SJSA1 (cell line): ENCODE measurements around the gene INO80C. TPM values are rescaled to one million over a fixed set of nuclear protein-coding genes. Genes with fewer than 3 reads are reported as not detected.

Source experiments
- DNase-seq, 2 experiments: peaks; one replicate each; pipeline ENCODE4 v3.0.0-alpha.2; 2015 to 2020; ENCODE audit warnings: low spot score in 2 of 2, low read depth in 1 of 2
- H3K27ac ChIP-seq: fragments of 250-450 bp; sonication (Bioruptor Pico); 2 replicates; pipeline ENCODE4 v1.5.1; 2020; ENCODE audit warnings: mild to moderate bottlenecking, moderate library complexity
- H3K27me3 ChIP-seq: fragments of 250-450 bp; sonication (Bioruptor Pico); replicated peaks from 2 replicates; pipeline ENCODE4 v1.5.1; 2020; ENCODE audit warnings: mild to moderate bottlenecking, moderate library complexity
- H3K36me3 ChIP-seq: fragments of 250-450 bp; sonication (Bioruptor Pico); 2 replicates; pipeline ENCODE4 v1.5.1; 2020; ENCODE audit warnings: mild to moderate bottlenecking
- H3K4me1 ChIP-seq: fragments of 250-450 bp; sonication (Bioruptor Pico); replicated peaks from 2 replicates; pipeline ENCODE4 v1.6.1; 2021; ENCODE audit warnings: mild to moderate bottlenecking
- H3K4me3 ChIP-seq: fragments of 250-450 bp; sonication (Bioruptor Pico); 2 replicates; pipeline ENCODE4 v1.5.1; 2020; ENCODE audit warnings: mild to moderate bottlenecking
- H3K9me3 ChIP-seq: fragments of 250-450 bp; sonication (Bioruptor Pico); replicated peaks from 2 replicates; pipeline ENCODE4 v1.5.1; 2020; ENCODE audit warnings: mild to moderate bottlenecking
- total RNA-seq: library from RNA; depleted of rRNA; stranded (reverse); fragments of >200 nt; shearing (Covaris generic); gene quantifications from 2 replicates; pipeline ENCODE4 v1.2.3, GENCODE V29; 2014; rRNA removed

The INO80C gene
- total RNA-seq, 1 experiment from 2014 or later: 5.7 TPM

DNA sequence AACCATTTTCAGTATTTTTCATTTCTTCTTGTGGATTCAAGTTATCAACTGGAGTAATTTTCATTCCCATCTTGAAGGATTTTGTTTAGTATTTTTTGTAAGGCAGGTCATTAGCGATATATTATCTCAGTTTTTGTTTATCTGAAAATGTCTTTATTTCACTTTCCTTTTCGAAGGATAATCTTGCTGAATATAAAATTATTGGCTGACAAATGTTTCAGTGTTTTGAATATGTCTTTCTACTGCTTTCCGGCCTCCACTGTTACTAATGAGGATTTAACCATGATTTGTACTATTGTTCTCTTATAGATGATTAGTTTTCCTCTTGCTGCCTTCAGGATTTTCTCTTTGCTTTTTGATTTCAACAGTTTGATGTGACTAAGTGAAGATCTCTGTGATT is 62.4 kb downstream of the INO80C start:
- Histone ChIP-seq H3K27me3 (no peaks in the 10 kb centered on the region), H3K27ac (no peak overlapping the region), H3K4me1 (no peaks in the 10 kb centered on the region), H3K9me3 (no peaks in the 10 kb centered on the region), H3K36me3 (no peaks in the 10 kb centered on the region), H3K4me3 (no peak overlapping the region)
- no peak for DNase-seq

DNA sequence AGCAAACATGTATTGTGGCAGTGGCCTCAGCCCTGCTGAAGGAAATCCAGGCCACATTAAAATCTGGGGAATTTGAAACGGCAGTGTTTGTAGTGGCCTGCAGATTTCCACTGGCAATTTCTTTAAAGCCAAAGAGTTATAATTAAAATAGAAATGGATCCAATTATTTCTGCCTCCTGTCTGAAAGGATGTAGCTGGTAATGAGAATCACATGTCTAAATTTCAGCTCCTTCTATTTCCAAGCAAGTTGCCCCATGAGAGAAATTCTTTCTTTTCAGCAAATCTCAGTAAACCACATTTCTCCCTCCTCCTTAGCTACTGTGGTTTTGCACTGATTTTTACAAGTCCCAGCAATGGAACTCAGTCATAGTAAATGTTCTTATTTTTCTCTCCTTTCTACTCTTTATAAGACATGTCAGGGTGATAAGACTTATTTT is 65.2 kb downstream of the INO80C start:
- no peaks in the 10 kb centered on the region for H3K36me3 ChIP-seq
- no peak overlapping the region for H3K27ac ChIP-seq
- H3K27me3 ChIP-seq: no peaks in the 10 kb centered on the region
- no peak overlapping the region for H3K4me3 ChIP-seq
- no peaks in the 10 kb centered on the region for H3K9me3 ChIP-seq
- H3K4me1 ChIP-seq: no peaks in the 10 kb centered on the region
- DNase-seq: no peak

GRCh38 chr18:35431374-35431741 is 66.4 kb downstream of the INO80C start:
- Histone ChIP-seq H3K27me3 (no peaks in the 10 kb centered on the region), H3K4me1 (no peaks in the 10 kb centered on the region), H3K9me3 (no peaks in the 10 kb centered on the region), H3K4me3 (no peak overlapping the region), H3K36me3 (no peaks in the 10 kb centered on the region), H3K27ac (no peak overlapping the region)
- no peak for DNase-seq

DNA sequence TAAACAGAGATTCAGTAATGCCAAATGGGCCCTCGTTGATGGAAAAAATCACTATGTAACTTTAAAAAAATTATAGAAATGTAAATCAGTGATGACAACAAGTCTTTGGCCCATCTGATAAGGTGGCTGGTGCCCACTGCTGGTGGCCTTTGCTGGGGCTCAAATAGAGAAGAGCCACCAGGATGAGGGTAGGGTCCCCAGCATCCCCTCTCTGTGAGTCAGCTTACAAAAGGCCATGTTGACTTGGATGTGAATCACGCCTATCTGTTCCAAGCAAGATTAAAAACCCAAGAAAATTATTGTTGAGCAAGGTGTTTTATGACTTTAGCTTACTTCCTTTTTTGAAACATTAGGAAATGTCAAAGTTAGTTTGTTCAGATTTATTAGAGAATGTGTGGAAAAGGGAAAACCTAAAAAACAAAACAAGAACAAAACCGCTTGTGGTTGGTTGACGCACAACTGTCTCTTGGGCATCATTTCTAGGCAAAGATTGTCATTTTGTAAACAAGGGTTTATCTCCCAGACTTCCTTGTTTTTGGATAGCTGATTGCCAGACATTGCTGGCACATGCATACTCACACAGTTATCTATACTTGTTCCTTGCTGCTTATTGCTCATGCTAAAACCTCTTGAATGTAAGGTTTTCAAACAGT is 66.9 kb downstream of the INO80C start:
- Histone ChIP-seq H3K9me3 (no peaks in the 10 kb centered on the region), H3K4me1 (no peaks in the 10 kb centered on the region), H3K27me3 (no peaks in the 10 kb centered on the region), H3K27ac (no peak overlapping the region), H3K36me3 (no peaks in the 10 kb centered on the region), H3K4me3 (no peak overlapping the region)
- DNase-seq: no peak

GRCh38 chr18:35426786-35427185 is 71.0 kb downstream of the INO80C start:
- H3K4me1 ChIP-seq: no peaks in the 10 kb centered on the region
- H3K4me3 ChIP-seq: no peak overlapping the region
- H3K27ac ChIP-seq: no peak overlapping the region
- H3K36me3 ChIP-seq: no peaks in the 10 kb centered on the region
- no peaks in the 10 kb centered on the region for H3K27me3 ChIP-seq
- no peak for DNase-seq
- no peaks in the 10 kb centered on the region for H3K9me3 ChIP-seq

DNA sequence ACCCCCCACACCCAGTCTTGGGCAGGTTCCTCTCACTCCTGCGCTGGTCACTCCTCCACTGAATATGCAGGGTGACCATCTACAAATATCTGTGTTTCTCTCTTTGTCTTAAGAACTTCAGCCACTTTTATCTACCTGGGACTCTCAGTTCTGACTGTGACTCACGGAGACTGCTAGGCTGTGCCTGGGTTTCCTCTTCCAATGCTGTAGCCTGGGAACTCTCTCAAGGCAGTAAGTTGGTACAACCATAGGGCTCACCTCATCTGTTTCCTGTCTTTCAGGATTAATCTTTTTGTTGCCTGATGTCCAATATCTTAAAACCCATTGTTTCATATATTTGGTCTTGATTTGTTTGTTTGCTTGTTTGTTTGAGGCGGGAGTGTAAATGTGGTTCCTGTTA is 73.4 kb downstream of the INO80C start:
- no peaks in the 10 kb centered on the region for H3K27me3 ChIP-seq
- H3K27ac ChIP-seq: no peak overlapping the region
- no peaks in the 10 kb centered on the region for H3K36me3 ChIP-seq
- H3K4me1 ChIP-seq: no peaks in the 10 kb centered on the region
- DNase-seq: no peak
- H3K9me3 ChIP-seq: no peaks in the 10 kb centered on the region
- no peak overlapping the region for H3K4me3 ChIP-seq

- Histone ChIP-seq H3K27ac (no peak overlapping the region), H3K9me3 (peaks cover 1% of the 10 kb centered on the region; the same call in 1 of the 2 replicates), H3K4me3 (no peak overlapping the region), H3K36me3 (no peaks in the 10 kb centered on the region), H3K4me1 (no peaks in the 10 kb centered on the region), H3K27me3 (no peaks in the 10 kb centered on the region)
- DNase-seq: no peak
Measured at GRCh38 chr18:35422237-35422636, 75.5 kb downstream of the INO80C start.

DNA sequence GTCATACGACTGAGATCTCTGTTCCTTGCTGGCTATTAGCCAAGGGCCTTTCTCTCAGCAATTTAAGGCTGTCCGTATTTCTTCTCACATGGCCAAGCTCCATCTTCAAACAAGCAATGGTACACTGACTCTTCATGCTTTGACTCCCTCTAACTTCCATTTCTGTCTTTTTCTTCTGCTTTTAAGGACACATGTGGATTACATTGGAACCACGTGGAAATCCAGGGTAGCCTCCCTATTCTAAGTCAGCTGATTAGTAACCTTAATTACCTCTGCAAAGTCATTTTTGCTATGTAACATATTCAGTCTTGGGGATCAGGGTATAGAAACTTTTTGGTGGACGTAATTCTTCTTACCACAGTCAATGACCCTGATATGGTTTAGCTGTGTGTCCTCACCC is 79.2 kb downstream of the INO80C start:
- Histone ChIP-seq H3K36me3 (no peaks in the 10 kb centered on the region), H3K4me3 (no peak overlapping the region), H3K27me3 (no peaks in the 10 kb centered on the region), H3K4me1 (no peaks in the 10 kb centered on the region), H3K9me3 (peaks cover 4% of the 10 kb centered on the region; the same call in 1 of the 2 replicates), H3K27ac (no peak overlapping the region)
- no peak for DNase-seq

Other genes starting within 250 kb of the INO80C start
- 7.5 TPM in 2 replicates for gene ZSCAN30, start 207.7 kb downstream of the INO80C start, total RNA-seq
- 29.1 and 51.3 TPM in 2 replicates for gene ZNF24, start 153.5 kb downstream of the INO80C start, total RNA-seq
- 0.69 and 0.79 TPM in 2 replicates for gene ZNF396, start 120.6 kb downstream of the INO80C start, total RNA-seq
- 117 and 121 TPM in 2 replicates for gene GALNT1, start 83.8 kb upstream of the INO80C start, total RNA-seq